Right lobe of liver (tissue), 6 donors: Measurements from ENCODE around the gene POLR1A. TPM values are rescaled to one million over a fixed set of nuclear protein-coding genes. Genes with fewer than 3 reads are reported as not detected.

ENCODE experiments used
- ATAC-seq, 4 donors: fragments of 200-7000 bp; cut with Tn5 transposase; one replicate each; pipeline ENCODE4 v1.9.1; 2020; ENCODE audit warnings: mild to moderate bottlenecking in 4 of 4, moderate library complexity in 4 of 4
- DNase-seq, 3 donors: peaks; one replicate each; pipeline ENCODE4 v3.0.0-alpha.2; 2020
- H3K27ac ChIP-seq, 3 donors: fragments of 200-600 bp; one replicate each; pipeline ENCODE4 v1.8.0; 2022
- H3K27me3 ChIP-seq, 2 donors: fragments of 200-600 bp; one replicate each; pipeline ENCODE4 v1.8.0; 2022
- H3K36me3 ChIP-seq, 4 donors: fragments of 200-600 bp; sonication (generic) in 1 of 4; one replicate each; pipeline versions ENCODE4 v1.5.1 to v1.8.0; 2017 to 2022; ENCODE audit warnings: control low read depth in 1 of 4
- H3K4me1 ChIP-seq, 4 donors: fragments of 200-600 bp; sonication (generic) in 1 of 4; one replicate each; pipeline versions ENCODE4 v1.5.1 to v1.8.0; 2017 to 2022; ENCODE audit warnings: control low read depth in 1 of 4
- H3K4me3 ChIP-seq, 3 donors: fragments of 200-600 bp; one replicate each; pipeline ENCODE4 v1.8.0; 2022
- H3K9me3 ChIP-seq, 4 donors: fragments of 200-600 bp; sonication (generic) in 1 of 4; one replicate each; pipeline versions ENCODE4 v1.5.1 to v1.8.0; 2017 to 2022; ENCODE audit warnings: control low read depth in 1 of 4
- POLR2A ChIP-seq: fragments of 450-650 bp; IDR thresholded peaks from one replicate; pipeline ENCODE4 v1.6.1; 2017; ENCODE audit warnings: antibody characterized with exemption, mild to moderate bottlenecking
- WGBS: methylation state at CpG from one replicate; pipeline ENCODE4 v1.1.6; 2018; ENCODE audit warnings: low coverage, low lambda C conversion rate; ENCODE audit not compliant: insufficient coverage; ENCODE audit errors: missing lambda C conversion rate; 5-methylcytosine and 5-hydroxymethylcytosine counted together
- intact Hi-C, 2 donors: fragments of 100-400 bp; cut with DNase I; formaldehyde crosslinking; loops; one replicate each; pipeline versions ENCODE4 v1.11.2 to v1.14.1; 2022
- total RNA-seq, 6 experiments: library from RNA; depleted of rRNA in 2 of 6; stranded (reverse); fragments of >200 nt in 2 of 6; fragmentation: NEBNext Ultra II Directional in 3 of 6; extraction: Animal tissue kit (Norgen Biotek cat#: 25700) in 3 of 6; gene quantifications; one replicate each; pipeline versions ENCODE4 v1.1.0 to v1.2.4, GENCODE V29; 2016 to 2023
- TF ChIP-seq, protein P1 (sequence below), 4 donors: fragments of 200-600 bp in 3 of 4; fragments of 450-650 bp in 1 of 4; IDR thresholded peaks; one replicate each; pipeline versions ENCODE4 v1.5.1 to v1.8.0; 2016 to 2022; ENCODE audit warnings: antibody characterized with exemption in 4 of 4, mild to moderate bottlenecking in 2 of 4
- donor health status: DM: no; HTN: yes; CAD: no.
- donor health status: DM: no; HTN: no; CAD: no.
- donor health status: DM: no; HTN: no; CAD: no.
- donor health status: DM: no; HTN: yes; CAD: no.
- donor health status: DM: no; HTN: yes; CAD: no.

POLR1A gene
- total RNA-seq, 6 experiments from 2014 or later: 12.5 to 19.7 (median 14.4) TPM

DNA sequence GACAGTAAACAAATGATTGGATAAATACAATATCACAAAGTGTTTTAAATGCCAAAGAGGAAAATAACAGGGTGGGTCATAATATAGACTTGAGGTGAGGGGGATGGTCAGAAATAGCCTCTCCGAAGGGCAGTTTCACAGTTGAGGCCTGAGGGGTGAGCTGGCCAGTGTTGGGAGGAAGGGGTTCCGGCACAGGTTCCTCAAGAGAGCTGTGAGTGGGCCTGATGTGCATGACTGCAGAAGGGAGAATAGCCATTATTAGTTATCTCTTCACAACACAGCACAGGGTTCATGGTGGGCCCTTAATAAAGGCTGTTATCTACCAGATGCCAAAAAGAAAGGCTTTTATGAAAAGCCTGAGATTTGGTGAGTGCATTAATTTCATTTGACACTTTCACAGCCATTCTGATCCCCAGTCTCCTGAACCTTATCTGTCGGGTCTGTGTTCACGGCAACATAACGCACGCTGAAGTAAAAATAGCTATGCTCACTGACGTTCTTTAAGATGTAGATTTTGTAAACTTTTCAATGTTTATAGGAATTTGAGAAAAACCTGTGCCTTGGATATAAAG is 39.6 kb downstream of the POLR1A start:
- H3K9me3 ChIP-seq: no peaks in the 10 kb centered on the region
- no peak for TF ChIP-seq POLR2A
- TF ChIP-seq, protein P1, sequence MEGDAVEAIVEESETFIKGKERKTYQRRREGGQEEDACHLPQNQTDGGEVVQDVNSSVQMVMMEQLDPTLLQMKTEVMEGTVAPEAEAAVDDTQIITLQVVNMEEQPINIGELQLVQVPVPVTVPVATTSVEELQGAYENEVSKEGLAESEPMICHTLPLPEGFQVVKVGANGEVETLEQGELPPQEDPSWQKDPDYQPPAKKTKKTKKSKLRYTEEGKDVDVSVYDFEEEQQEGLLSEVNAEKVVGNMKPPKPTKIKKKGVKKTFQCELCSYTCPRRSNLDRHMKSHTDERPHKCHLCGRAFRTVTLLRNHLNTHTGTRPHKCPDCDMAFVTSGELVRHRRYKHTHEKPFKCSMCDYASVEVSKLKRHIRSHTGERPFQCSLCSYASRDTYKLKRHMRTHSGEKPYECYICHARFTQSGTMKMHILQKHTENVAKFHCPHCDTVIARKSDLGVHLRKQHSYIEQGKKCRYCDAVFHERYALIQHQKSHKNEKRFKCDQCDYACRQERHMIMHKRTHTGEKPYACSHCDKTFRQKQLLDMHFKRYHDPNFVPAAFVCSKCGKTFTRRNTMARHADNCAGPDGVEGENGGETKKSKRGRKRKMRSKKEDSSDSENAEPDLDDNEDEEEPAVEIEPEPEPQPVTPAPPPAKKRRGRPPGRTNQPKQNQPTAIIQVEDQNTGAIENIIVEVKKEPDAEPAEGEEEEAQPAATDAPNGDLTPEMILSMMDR (IDR thresholded peaks at IDR 0.05): no peak
- WGBS: 87% methylated on average over 6 of the region's 7 CpGs
- peaks cover 0 to 19% (median 5%) of the 10 kb centered on the region in 4 donors for H3K4me1 ChIP-seq
- H3K4me3 ChIP-seq: no peak overlapping the region
- H3K27ac ChIP-seq: no peak overlapping the region
- intact Hi-C loops: no loop called here
- no peak for DNase-seq
- peaks cover 5 to 22% (median 13%) of the 10 kb centered on the region in 4 donors for H3K36me3 ChIP-seq
- no peaks in the 10 kb centered on the region for H3K27me3 ChIP-seq
- ATAC-seq: no peak

DNA sequence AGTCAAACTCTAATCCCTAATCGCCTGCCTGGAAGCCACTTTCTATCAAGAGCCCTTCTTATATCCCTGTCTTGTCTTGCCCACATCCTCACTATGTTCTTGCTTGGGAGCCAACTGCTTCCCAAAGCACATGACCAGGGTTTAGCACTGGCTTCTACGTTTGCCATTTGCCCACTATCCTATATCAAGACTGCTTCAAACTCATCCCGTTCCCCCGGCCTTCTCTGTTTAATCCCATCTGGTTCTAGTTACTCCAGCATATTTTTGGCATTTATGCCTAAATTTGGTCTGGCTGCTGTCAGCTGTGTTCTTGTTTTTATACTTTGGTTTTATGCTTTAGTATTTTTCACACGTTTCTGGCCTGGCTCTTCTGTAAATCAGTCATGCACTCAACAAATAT is 40.2 kb downstream of the POLR1A start:
- Histone ChIP-seq H3K4me1 (peaks cover 0 to 20% (median 6%) of the 10 kb centered on the region in 4 donors), H3K27ac (no peak overlapping the region), H3K27me3 (no peaks in the 10 kb centered on the region), H3K36me3 (peaks cover 5 to 22% (median 13%) of the 10 kb centered on the region in 4 donors), H3K9me3 (no peaks in the 10 kb centered on the region), H3K4me3 (no peak overlapping the region)
- no peak for ATAC-seq
- no peak for DNase-seq
- TF ChIP-seq POLR2A: no peak
- TF ChIP-seq, protein P1 (IDR thresholded peaks at IDR 0.05): no peak
- intact Hi-C loops: no loop called here
- WGBS: 64% methylated on average over 5 of the region's 5 CpGs

DNA sequence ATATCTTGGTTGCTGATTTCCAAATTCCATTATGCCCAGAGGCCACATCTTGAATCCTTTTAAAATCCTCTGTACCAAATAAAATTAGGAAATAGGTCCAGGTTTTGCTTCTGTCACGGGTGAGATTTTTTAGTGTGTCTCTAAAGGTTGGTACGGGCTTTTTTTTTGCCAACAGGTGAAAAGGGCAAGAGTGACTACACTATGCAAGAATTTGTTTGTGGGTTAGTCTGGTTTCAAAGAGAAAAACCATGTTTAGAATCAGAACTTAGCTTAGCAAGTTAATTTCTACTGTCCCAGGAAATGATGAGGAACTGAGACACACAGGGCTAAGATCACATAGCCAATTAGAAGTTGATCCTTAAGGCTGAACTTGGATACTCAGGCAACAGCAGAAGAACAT is 41.7 kb downstream of the POLR1A start:
- H3K27me3 ChIP-seq: no peaks in the 10 kb centered on the region
- H3K36me3 ChIP-seq: peaks cover 0 to 16% (median 6%) of the 10 kb centered on the region in 4 donors
- WGBS: 55% methylated on average over 2 of the region's 2 CpGs
- no peak overlapping the region for H3K4me3 ChIP-seq
- intact Hi-C loops: no loop called here
- no peak for DNase-seq
- no peak for ATAC-seq
- no peaks in the 10 kb centered on the region for H3K9me3 ChIP-seq
- no peak overlapping the region for H3K27ac ChIP-seq
- TF ChIP-seq POLR2A: no peak
- TF ChIP-seq, protein P1 (IDR thresholded peaks at IDR 0.05): no peak
- peaks cover 0 to 20% (median 6%) of the 10 kb centered on the region in 4 donors for H3K4me1 ChIP-seq

DNA sequence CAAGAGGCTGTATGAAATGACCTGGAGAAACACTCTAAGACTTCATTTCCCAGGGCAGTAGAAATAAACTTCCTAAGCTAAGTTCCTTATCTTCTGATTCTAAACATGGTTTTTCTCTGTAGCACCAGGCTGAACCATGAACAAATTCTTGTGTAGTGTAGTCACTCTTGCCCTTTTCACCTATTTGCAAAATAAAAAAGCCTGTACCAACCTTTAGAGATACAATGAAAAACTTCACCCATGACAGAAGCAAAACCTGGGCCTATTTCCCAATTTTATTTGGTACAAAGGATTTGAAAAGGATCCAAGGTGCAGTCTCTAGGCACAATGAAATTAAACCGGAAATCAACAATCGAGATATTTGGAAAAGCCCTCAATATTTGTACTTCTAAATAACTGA is 43.6 kb downstream of the POLR1A start:
- intact Hi-C loops: no loop called here
- Histone ChIP-seq H3K9me3 (no peaks in the 10 kb centered on the region), H3K36me3 (peaks cover 0 to 11% (median 3%) of the 10 kb centered on the region in 4 donors), H3K27me3 (no peaks in the 10 kb centered on the region), H3K4me3 (no peak overlapping the region), H3K27ac (peak overlapping the region in 2 of 3 donors; percentile 30 to 62), H3K4me1 (peaks cover 0 to 20% (median 6%) of the 10 kb centered on the region in 4 donors)
- ATAC-seq (peak; percentile 84 to 97 (median 92)), DNase-seq (no peak)
- 12% methylated on average over 2 of the region's 2 CpGs for WGBS
- TF ChIP-seq, protein P1 (IDR thresholded peaks at IDR 0.05): no peak
- TF ChIP-seq POLR2A: no peak
